M059J (cell line): ENCODE data around the gene PARP1. TPM values are rescaled to one million over a fixed set of nuclear protein-coding genes. Genes with fewer than 3 reads are reported as not detected.

ENCODE experiments used
- total RNA-seq: library from RNA; depleted of rRNA; stranded (reverse); fragments of >200 nt; shearing (Covaris generic); gene quantifications from 2 replicates; pipeline ENCODE4 v1.2.3, GENCODE V29; 2014; rRNA removed

The PARP1 gene
- total RNA-seq, 1 experiment from 2014 or later: 230 TPM

Other genes with a start within 250 kb of the PARP1 start
- gene ACBD3, start 221.4 kb downstream of the PARP1 start, total RNA-seq: 44.7 and 70.0 TPM in 2 replicates
- gene MIXL1, start 184.4 kb downstream of the PARP1 start, total RNA-seq: not detected in 2 replicates
- 10.2 and 16.1 TPM in 2 replicates for gene LIN9, start 98.9 kb downstream of the PARP1 start, total RNA-seq
- not detected in 2 replicates for gene STUM, start 140.7 kb upstream of the PARP1 start, total RNA-seq